HepG2 (cell line): Measurements from ENCODE around the gene AP2B1. TPM values are rescaled to one million over a fixed set of nuclear protein-coding genes. Genes with fewer than 3 reads are reported as not detected.
A peak's percentile ranks its signal among the peaks of the same experiment; 100 is the strongest.

Source experiments
- ADNP ChIP-seq: sonication (generic); formaldehyde crosslinking; IDR thresholded peaks from 2 replicates; pipeline ENCODE4 v1.4.0; 2020; ENCODE audit warnings: missing genetic modification reagents
- BCL6 ChIP-seq: IDR thresholded peaks from 2 replicates; pipeline ENCODE4 v1.6.1; 2016; ENCODE audit warnings: missing genetic modification reagents, missing compliant biosample characterization
- CBX5 ChIP-seq: sonication (generic); formaldehyde crosslinking; IDR thresholded peaks from 2 replicates; pipeline ENCODE4 v1.4.0; 2020; ENCODE audit warnings: missing genetic modification reagents, borderline replicate concordance
- KDM4B ChIP-seq: sonication (generic); formaldehyde crosslinking; IDR thresholded peaks from 2 replicates; pipeline ENCODE4 v1.4.0; 2020; ENCODE audit warnings: missing genetic modification reagents
- MED1 ChIP-seq: sonication (generic); formaldehyde crosslinking; IDR thresholded peaks from 2 replicates; pipeline ENCODE4 v1.4.0; 2020; ENCODE audit warnings: missing genetic modification reagents
- MED8 ChIP-seq: sonication (generic); formaldehyde crosslinking; IDR thresholded peaks from 2 replicates; pipeline ENCODE4 v1.8.1; 2023; ENCODE audit warnings: mild to moderate bottlenecking, missing genetic modification reagents; ENCODE audit not compliant: insufficient replicate concordance
- MTA1 ChIP-seq: sonication (generic); formaldehyde crosslinking; IDR thresholded peaks from 2 replicates; pipeline ENCODE4 v1.4.0; 2020; ENCODE audit warnings: missing genetic modification reagents, mild to moderate bottlenecking, borderline replicate concordance
- MXI1 ChIP-seq: IDR thresholded peaks from 3 replicates; pipeline ENCODE4 v1.6.1; 2012; ENCODE audit warnings: low read depth, low read length, inconsistent platforms, borderline replicate concordance
- PHF21A ChIP-seq: sonication (generic); formaldehyde crosslinking; IDR thresholded peaks from 2 replicates; pipeline ENCODE4 v1.5.0; 2020; ENCODE audit warnings: mild to moderate bottlenecking, missing genetic modification reagents
- RAD51 ChIP-seq: fragments of 450-650 bp; IDR thresholded peaks from 2 replicates; pipeline ENCODE4 v1.6.1; 2016; ENCODE audit warnings: borderline replicate concordance
- RBFOX2 ChIP-seq: fragments of 200-400 bp; formaldehyde crosslinking; IDR thresholded peaks from 2 replicates; pipeline ENCODE4 v1.6.1; 2017; ENCODE audit warnings: low read depth, mild to moderate bottlenecking, low read length
- TBP ChIP-seq: sonication (generic); formaldehyde crosslinking; IDR thresholded peaks from 2 replicates; pipeline ENCODE4 v1.5.0; 2020; ENCODE audit warnings: missing genetic modification reagents
- TEAD2 ChIP-seq: sonication (generic); formaldehyde crosslinking; IDR thresholded peaks from 2 replicates; pipeline ENCODE4 v1.9.0; 2021; ENCODE audit warnings: missing genetic modification reagents
- TMF1 ChIP-seq: sonication (generic); formaldehyde crosslinking; IDR thresholded peaks from 2 replicates; pipeline ENCODE4 v1.8.1; 2022; ENCODE audit warnings: low read depth, missing genetic modification reagents
- ZFP62 ChIP-seq: sonication (generic); formaldehyde crosslinking; IDR thresholded peaks from 2 replicates; pipeline ENCODE4 v1.4.0; 2020; ENCODE audit warnings: missing genetic modification reagents
- ZKSCAN8 ChIP-seq: IDR thresholded peaks from 2 replicates; pipeline ENCODE4 v1.6.1; 2016; ENCODE audit warnings: borderline replicate concordance, missing genetic modification reagents, missing compliant biosample characterization
- ZNF460 ChIP-seq: sonication (generic); formaldehyde crosslinking; IDR thresholded peaks from 2 replicates; pipeline ENCODE4 v1.5.1; 2020; ENCODE audit warnings: missing genetic modification reagents, mild to moderate bottlenecking, borderline replicate concordance
- ZSCAN9 ChIP-seq: IDR thresholded peaks from 2 replicates; pipeline ENCODE4 v1.6.1; 2016; ENCODE audit warnings: borderline replicate concordance
- polyA plus RNA-seq, 8 experiments: library from polyadenylated mRNA; depleted of rRNA in 3 of 8; stranded (reverse) in 7 of 8; unstranded in 1 of 8; fragments of >200 nt; fragmentation: Illumina TruSeq in 4 of 8; extraction: Trizol in 4 of 8; gene quantifications; 2 replicates each; pipeline versions ENCODE4 v1.2.1 to v1.2.3, GENCODE V29; 2011 to 2016; ENCODE audit warnings: low read depth in 4 of 8, missing spikeins in 1 of 8, mixed read lengths in 1 of 8; ENCODE audit not compliant: insufficient read depth in 1 of 8
- total RNA-seq, 5 experiments: library from RNA; depleted of rRNA; stranded (reverse); fragments of >200 nt; fragmentation: Illumina TruSeq; extraction: Trizol; gene quantifications; 2 replicates each; pipeline ENCODE4 v1.2.3, GENCODE V29; 2016; ENCODE audit warnings: low read depth in 1 of 5
- TF ChIP-seq, protein P1 (sequence below): sonication (generic); formaldehyde crosslinking; IDR thresholded peaks from 2 replicates; pipeline ENCODE4 v1.4.0; 2020; ENCODE audit warnings: missing genetic modification reagents, borderline replicate concordance
- TF ChIP-seq, protein P2 (sequence below): sonication (generic); formaldehyde crosslinking; conservative IDR thresholded peaks from 2 replicates; pipeline ENCODE4 v1.4.0; 2020; ENCODE audit warnings: missing genetic modification reagents
- TF ChIP-seq, protein P3 (sequence below): sonication (generic); formaldehyde crosslinking; IDR thresholded peaks from 2 replicates; pipeline ENCODE4 v1.4.0; 2020; ENCODE audit warnings: mild to moderate bottlenecking, missing genetic modification reagents
- TF ChIP-seq, protein P4 (sequence below): sonication (generic); formaldehyde crosslinking; IDR thresholded peaks from 2 replicates; pipeline ENCODE4 v1.9.0; 2021; ENCODE audit warnings: missing genetic modification reagents, borderline replicate concordance

AP2B1 gene
- total and polyA plus RNA-seq, 2 of the 13 experiments (the other 11 are each of a cell fraction or from before 2014, with no cell fraction given): 23.8 to 71.3 TPM

DNA sequence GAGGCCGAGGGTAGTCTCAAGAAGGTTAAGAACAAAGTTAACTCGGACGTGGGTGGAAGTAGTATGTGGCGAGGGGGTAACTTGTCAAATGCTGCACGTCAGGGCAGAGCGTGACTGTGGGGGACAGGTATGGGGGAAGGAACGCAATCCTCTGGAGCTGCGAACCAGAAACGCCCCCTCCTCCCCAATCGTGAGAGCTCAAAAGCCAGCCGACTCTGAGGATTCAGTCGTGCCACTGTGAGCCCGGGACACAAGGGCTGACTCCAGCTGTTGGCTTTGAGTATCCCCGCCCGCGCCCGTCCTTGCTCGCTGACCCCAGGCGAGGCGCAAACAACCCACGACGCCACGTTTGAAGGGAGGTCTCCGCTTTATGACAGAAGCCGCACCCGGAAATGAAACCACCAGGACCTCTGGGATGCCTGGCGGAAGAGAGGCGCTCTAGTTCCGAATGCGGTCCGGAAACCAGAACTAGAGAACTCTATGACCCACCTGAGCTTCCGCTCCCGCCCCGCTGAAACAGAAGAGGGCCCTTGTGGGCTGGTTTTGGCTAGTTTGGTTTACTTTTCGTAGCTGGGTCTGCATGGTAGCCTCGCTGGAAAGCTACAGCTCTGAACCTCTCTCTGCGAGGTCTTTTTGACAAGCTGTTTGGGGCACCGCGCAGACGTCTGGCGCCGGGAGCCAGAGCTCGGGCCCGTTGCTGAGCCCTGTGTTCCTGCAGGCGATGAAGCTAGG is 8.8 kb upstream of the AP2B1 start, which contains the start of gene PEX12 (continued):
- no peak for TF ChIP-seq TMF1
- TF ChIP-seq KDM4B (CRISPR knock-in tag): peak; percentile 64; the same call in 1 of the 2 replicates
- TF ChIP-seq MED8: no peak
- TF ChIP-seq, protein P1, sequence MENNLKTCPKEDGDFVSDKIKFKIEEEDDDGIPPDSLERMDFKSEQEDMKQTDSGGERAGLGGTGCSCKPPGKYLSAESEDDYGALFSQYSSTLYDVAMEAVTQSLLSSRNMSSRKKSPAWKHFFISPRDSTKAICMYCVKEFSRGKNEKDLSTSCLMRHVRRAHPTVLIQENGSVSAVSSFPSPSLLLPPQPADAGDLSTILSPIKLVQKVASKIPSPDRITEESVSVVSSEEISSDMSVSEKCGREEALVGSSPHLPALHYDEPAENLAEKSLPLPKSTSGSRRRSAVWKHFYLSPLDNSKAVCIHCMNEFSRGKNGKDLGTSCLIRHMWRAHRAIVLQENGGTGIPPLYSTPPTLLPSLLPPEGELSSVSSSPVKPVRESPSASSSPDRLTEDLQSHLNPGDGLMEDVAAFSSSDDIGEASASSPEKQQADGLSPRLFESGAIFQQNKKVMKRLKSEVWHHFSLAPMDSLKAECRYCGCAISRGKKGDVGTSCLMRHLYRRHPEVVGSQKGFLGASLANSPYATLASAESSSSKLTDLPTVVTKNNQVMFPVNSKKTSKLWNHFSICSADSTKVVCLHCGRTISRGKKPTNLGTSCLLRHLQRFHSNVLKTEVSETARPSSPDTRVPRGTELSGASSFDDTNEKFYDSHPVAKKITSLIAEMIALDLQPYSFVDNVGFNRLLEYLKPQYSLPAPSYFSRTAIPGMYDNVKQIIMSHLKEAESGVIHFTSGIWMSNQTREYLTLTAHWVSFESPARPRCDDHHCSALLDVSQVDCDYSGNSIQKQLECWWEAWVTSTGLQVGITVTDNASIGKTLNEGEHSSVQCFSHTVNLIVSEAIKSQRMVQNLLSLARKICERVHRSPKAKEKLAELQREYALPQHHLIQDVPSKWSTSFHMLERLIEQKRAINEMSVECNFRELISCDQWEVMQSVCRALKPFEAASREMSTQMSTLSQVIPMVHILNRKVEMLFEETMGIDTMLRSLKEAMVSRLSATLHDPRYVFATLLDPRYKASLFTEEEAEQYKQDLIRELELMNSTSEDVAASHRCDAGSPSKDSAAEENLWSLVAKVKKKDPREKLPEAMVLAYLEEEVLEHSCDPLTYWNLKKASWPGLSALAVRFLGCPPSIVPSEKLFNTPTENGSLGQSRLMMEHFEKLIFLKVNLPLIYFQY: peak; percentile 88; the same call in 1 of the 2 replicates
- no peak for TF ChIP-seq ADNP (CRISPR knock-in tag)
- no peak for TF ChIP-seq ZFP62 (CRISPR knock-in tag)
- TF ChIP-seq RBFOX2: peak; percentile 79
- TF ChIP-seq CBX5 (CRISPR knock-in tag): no peak; the same call in 1 of the 2 replicates
- TF ChIP-seq ZNF460 (CRISPR knock-in tag): no peak
- TF ChIP-seq MTA1 (CRISPR knock-in tag): peak; percentile 42; the same call in 1 of the 2 replicates
- TF ChIP-seq, protein P2, sequence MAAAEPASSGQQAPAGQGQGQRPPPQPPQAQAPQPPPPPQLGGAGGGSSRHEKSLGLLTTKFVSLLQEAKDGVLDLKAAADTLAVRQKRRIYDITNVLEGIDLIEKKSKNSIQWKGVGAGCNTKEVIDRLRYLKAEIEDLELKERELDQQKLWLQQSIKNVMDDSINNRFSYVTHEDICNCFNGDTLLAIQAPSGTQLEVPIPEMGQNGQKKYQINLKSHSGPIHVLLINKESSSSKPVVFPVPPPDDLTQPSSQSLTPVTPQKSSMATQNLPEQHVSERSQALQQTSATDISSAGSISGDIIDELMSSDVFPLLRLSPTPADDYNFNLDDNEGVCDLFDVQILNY (CRISPR knock-in tag): no peak
- TF ChIP-seq, protein P3, sequence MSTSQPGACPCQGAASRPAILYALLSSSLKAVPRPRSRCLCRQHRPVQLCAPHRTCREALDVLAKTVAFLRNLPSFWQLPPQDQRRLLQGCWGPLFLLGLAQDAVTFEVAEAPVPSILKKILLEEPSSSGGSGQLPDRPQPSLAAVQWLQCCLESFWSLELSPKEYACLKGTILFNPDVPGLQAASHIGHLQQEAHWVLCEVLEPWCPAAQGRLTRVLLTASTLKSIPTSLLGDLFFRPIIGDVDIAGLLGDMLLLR (CRISPR knock-in tag): no peak
- 0 out of 2 replicates have a peak, but pooled peaks have one; percentile 31 for TF ChIP-seq ZKSCAN8 (CRISPR knock-in tag)
- peak; percentile 76 for TF ChIP-seq MED1 (CRISPR knock-in tag)
- 0 out of 2 replicates have a peak, but pooled peaks have one; percentile 10 for TF ChIP-seq TEAD2
- TF ChIP-seq PHF21A (CRISPR knock-in tag): peak; percentile 75; the same call in 1 of the 2 replicates
- TF ChIP-seq TBP (CRISPR knock-in tag): no peak
- TF ChIP-seq RAD51: no peak
- TF ChIP-seq ZSCAN9 (CRISPR knock-in tag): peak; percentile 90
- peak; percentile 39; the same call in 1 of the 2 replicates for TF ChIP-seq BCL6 (CRISPR knock-in tag)
- peak; percentile 40; the same call in 1 of the 3 replicates for TF ChIP-seq MXI1
- TF ChIP-seq, protein P4, sequence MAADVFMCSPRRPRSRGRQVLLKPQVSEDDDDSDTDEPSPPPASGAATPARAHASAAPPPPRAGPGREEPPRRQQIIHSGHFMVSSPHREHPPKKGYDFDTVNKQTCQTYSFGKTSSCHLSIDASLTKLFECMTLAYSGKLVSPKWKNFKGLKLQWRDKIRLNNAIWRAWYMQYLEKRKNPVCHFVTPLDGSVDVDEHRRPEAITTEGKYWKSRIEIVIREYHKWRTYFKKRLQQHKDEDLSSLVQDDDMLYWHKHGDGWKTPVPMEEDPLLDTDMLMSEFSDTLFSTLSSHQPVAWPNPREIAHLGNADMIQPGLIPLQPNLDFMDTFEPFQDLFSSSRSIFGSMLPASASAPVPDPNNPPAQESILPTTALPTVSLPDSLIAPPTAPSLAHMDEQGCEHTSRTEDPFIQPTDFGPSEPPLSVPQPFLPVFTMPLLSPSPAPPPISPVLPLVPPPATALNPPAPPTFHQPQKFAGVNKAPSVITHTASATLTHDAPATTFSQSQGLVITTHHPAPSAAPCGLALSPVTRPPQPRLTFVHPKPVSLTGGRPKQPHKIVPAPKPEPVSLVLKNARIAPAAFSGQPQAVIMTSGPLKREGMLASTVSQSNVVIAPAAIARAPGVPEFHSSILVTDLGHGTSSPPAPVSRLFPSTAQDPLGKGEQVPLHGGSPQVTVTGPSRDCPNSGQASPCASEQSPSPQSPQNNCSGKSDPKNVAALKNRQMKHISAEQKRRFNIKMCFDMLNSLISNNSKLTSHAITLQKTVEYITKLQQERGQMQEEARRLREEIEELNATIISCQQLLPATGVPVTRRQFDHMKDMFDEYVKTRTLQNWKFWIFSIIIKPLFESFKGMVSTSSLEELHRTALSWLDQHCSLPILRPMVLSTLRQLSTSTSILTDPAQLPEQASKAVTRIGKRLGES (CRISPR knock-in tag): no peak
